Measurements from ENCODE around the gene SLC24A4.

The SLC24A4 gene

DNA sequence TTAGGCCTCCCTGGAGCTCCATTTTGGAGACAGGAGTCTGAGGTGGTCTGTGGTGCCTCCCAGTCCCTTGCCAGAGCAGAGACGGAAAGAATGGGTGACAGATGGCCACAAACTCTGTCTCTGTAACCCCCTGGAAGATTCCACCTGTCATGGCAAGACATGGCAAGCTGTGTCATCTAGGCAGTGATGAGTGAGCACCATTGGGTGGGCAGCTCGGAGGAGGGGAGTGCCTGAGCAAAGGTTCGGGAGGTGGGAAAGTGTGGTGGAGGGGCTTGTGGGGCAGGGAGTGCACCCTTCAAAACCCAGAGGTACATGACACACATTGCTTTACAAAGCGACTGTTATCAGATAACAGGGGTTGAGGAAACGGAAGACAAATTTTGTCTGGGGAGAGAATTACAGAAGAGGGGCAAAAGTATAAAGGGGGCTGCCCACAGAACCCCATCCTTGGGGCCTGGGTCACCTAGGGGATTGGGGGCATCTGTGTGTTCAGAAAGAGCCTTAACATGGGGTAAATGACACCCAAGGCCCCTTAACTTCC is 194.1 kb downstream of the SLC24A4 start:
- Histone ChIP-seq H3K4me1 (no peaks in the 10 kb centered on the region), H3K36me3 (no peaks in the 10 kb centered on the region), H3K4me3 (ENCODE audit: low read depth, low read length) (no peak overlapping the region), H3K27me3 (peaks cover 86% of the 10 kb centered on the region), H3K9me3 (no peaks in the 10 kb centered on the region)
- TF ChIP-seq, protein P1, sequence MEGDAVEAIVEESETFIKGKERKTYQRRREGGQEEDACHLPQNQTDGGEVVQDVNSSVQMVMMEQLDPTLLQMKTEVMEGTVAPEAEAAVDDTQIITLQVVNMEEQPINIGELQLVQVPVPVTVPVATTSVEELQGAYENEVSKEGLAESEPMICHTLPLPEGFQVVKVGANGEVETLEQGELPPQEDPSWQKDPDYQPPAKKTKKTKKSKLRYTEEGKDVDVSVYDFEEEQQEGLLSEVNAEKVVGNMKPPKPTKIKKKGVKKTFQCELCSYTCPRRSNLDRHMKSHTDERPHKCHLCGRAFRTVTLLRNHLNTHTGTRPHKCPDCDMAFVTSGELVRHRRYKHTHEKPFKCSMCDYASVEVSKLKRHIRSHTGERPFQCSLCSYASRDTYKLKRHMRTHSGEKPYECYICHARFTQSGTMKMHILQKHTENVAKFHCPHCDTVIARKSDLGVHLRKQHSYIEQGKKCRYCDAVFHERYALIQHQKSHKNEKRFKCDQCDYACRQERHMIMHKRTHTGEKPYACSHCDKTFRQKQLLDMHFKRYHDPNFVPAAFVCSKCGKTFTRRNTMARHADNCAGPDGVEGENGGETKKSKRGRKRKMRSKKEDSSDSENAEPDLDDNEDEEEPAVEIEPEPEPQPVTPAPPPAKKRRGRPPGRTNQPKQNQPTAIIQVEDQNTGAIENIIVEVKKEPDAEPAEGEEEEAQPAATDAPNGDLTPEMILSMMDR (IDR thresholded peaks at IDR 0.05; ENCODE audit: low read depth, low read length) = no peak
- DNase-seq = no peak

DNA sequence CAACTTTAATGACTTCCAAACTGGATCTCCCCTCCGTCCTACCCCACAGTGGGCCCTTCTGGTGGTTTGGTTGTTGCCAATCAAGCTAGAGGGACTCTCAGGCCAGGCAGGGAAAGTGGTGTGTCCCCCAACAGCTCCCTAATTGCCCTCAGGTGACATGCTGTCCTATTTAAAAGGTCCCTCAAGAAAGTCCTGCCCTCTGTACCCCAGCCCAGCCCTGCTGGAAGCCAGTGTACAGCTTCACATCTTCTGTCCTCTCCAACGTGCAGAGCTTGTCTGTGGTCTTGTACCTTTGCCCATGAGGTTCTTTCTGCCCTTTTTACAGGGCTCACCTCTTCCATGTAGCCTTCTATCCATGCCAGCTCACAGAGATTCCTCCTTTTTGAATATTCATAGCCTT is 194.8 kb downstream of the SLC24A4 start:
- Histone ChIP-seq H3K36me3 (no peaks in the 10 kb centered on the region), H3K9me3 (no peaks in the 10 kb centered on the region), H3K27me3 (peaks cover 88% of the 10 kb centered on the region), H3K4me3 (ENCODE audit: low read depth, low read length) (no peak overlapping the region), H3K4me1 (no peaks in the 10 kb centered on the region)
- no peak for DNase-seq
- TF ChIP-seq, protein P1 (IDR thresholded peaks at IDR 0.05; ENCODE audit: low read depth, low read length) = no peak

DNA sequence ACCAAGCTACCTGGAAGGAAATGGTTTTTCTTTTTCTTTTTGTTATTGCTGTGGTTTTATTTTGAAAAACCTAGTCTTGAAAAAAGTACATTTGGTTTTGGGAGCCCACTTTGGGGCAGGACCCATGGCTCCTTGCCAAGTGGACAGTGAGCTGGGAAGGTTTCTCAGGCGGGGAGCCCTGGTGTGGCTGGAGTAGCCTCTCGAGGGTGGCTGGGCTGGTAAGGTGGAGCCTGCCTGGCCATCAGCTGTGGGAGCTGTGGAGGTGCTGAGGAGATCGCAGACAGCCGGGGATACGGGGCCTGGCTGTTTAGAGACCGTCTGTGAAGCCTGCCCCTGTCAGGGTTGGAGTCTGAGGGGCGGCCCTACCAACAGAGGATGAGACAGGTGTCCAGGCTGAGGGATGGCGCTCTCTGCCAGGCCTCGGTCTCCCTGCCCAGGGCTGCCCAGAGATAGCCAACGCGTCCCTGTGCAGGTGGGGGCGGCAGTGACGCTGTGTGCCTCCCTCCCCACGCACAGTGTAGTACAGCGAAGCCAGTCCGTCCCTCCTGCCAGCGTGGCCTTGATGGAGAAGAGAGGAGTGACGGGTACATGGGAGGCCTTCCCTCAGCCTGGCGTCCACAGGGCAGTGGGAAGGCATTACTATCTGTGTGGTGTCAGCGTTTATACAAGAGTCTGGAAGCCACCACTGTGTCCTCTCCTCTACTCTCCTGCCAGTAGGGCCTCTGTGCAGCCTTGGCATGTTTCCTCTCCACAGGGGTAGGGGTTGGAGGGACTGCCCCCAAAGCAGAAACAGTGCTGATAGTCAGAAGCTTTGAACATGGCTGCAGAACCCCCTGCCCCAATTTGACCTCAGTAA is 196.5 kb downstream of the SLC24A4 start:
- H3K4me3 ChIP-seq (ENCODE audit: low read depth, low read length) = no peak overlapping the region
- no peaks in the 10 kb centered on the region for H3K4me1 ChIP-seq
- DNase-seq = no peak
- no peaks in the 10 kb centered on the region for H3K36me3 ChIP-seq
- H3K9me3 ChIP-seq = no peaks in the 10 kb centered on the region
- TF ChIP-seq, protein P1 (IDR thresholded peaks at IDR 0.05; ENCODE audit: low read depth, low read length) = no peak
- H3K27me3 ChIP-seq = peaks cover 76% of the 10 kb centered on the region

DNA sequence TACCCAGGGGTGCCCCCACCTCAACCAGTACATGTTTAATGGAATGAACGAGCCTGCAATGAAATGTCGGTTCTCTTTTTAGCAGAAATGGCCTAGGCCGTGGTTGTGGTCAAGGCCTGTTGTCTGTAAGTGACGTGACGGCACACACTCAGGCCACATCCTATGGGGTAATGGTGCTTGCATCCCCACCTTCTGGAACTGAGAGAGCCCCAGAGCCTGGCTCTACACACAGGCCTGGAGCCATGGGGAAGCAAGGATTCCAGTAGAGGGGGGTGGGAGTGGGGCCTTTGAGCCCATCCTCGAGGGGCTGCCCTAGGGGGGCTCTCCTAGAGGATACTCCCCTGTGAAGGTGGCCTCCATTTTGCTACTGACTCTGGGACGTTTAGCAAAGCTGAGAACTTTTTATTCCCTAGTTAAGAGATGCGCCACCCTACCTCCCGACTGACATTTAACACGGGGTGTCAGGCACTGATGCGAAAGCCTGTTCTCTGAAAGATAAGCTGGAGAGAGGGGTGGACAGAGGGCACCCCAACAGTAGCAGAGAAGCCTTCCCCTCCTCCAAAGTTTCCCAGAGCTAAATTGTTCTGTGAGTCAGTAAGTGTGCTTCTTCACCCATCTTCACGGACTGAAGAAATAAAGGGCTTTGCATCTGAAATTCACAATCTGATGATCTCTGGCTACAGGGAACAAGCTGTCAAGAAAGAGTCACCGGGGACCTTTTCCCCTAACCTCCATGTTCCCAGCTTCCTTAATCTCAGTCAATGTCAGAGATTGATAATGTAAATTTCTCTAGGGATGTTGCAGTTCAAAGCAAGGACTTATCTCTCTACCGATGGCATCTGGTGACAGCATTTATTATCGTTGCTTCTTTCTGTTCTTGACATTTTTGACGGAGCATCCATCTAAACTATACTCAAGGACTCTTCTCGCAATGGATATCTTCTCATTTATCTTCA is 197.4 kb downstream of the SLC24A4 start:
- DNase-seq = no peak
- TF ChIP-seq, protein P1 (IDR thresholded peaks at IDR 0.05; ENCODE audit: low read depth, low read length) = no peak

DNA sequence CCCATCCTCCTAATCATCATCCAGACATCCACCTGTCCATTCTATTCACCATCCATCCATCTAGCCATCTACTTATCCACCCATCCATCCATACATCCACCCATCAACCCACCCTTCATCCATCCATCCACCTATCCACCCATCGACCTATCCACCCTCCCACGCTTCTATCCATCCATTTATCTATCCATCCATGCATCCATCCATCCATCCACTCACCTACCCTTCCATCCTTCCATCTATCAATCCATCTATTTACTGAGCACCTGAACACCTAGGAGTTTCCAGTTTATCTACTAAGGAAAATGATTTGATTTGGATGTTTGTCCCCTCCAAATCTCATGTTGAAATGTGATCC is 198.1 kb downstream of the SLC24A4 start:
- Histone ChIP-seq H3K27me3 (peaks cover 61% of the 10 kb centered on the region), H3K4me1 (no peaks in the 10 kb centered on the region), H3K9me3 (no peaks in the 10 kb centered on the region), H3K4me3 (ENCODE audit: low read depth, low read length) (no peak overlapping the region), H3K36me3 (no peaks in the 10 kb centered on the region)
- no peak for DNase-seq
- TF ChIP-seq, protein P1 (IDR thresholded peaks at IDR 0.05; ENCODE audit: low read depth, low read length) = no peak

More for the DNA sequence above, 197.4 kb downstream of the SLC24A4 start:
- Histone ChIP-seq H3K4me3 (ENCODE audit: low read depth, low read length) (no peak overlapping the region), H3K36me3 (no peaks in the 10 kb centered on the region), H3K4me1 (no peaks in the 10 kb centered on the region), H3K9me3 (no peaks in the 10 kb centered on the region), H3K27me3 (peaks cover 67% of the 10 kb centered on the region)

Measured in BE2C (cell line).